ENCODE measurements around the gene ATP11A. TPM values are rescaled to one million over a fixed set of nuclear protein-coding genes. Genes with fewer than 3 reads are reported as not detected.

The ATP11A gene
- total RNA-seq, 1 experiment from 2014 or later: 5.9 TPM

DNA sequence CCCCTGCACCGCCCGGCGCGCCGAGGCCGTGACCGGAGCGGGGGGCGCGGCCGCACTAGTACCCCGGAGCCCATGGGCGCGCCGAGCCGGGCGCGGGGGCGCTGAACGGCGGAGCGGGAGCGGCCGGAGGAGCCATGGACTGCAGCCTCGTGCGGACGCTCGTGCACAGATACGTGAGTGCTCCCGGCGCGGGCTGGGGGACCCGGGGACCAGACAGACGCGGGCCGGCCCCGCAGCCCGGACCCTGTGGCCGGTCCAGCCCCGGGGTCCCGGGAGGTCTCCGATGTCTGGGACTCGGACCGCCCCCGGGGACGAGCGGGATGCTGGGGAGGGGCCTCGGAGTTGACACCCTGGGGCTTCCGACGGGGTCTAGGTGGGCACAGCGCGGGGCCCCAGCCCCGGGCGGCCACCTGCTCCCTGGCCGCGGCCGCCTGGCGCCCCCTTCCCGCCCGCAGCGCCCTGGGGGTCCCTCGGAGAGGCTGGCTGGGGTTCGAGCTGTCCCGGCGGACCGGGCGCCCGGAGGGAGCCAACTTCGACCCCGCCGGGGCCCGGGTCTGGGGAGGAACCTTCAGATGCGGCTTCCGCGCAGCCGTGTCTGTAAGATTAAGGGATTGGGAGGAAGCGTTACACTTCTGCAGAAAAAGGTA is 568 bp downstream of the ATP11A start:
- DNase-seq (ENCODE audit: extremely low read depth, low read depth): no peak

DNA sequence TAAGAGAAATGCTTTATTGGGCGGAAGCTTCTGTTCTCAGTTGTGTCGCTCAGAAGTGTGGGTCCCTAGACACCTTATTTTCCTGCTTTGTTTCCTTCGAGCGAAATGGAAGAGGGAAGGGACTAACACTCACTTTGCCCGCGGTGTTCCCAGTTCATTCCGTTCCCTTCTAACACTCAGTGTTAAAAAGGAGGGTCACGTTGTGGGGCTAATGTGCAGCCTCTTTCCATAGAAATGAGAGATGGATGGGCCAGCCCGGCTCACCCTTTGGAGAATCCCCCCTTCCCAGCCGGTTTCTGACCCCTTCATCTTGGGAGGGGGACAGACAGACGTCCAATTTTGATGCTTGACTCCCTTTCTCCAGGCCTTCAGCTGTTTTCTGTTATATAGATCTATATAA is 2.3 kb downstream of the ATP11A start:
- DNase-seq (ENCODE audit: extremely low read depth, low read depth): no peak

DNA sequence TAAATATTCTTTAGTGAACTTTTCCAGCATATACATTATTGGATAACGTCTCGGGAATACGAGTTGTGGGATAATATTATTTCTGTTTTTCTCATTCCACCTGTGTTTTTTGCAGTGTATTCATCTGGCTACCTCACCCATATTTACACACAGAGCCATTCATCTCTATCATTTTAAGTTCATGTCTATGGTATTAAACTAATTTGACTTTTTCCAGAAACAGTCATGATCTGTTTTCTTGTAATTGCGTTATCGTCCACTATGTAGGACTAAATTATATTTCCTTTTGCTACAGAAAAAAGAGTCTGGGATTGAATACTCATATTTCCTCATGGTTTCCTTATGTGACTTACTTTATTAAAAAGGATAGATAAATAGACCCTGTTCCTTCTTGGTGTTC is 2.7 kb downstream of the ATP11A start:
- no peak for DNase-seq (ENCODE audit: extremely low read depth, low read depth)

DNA sequence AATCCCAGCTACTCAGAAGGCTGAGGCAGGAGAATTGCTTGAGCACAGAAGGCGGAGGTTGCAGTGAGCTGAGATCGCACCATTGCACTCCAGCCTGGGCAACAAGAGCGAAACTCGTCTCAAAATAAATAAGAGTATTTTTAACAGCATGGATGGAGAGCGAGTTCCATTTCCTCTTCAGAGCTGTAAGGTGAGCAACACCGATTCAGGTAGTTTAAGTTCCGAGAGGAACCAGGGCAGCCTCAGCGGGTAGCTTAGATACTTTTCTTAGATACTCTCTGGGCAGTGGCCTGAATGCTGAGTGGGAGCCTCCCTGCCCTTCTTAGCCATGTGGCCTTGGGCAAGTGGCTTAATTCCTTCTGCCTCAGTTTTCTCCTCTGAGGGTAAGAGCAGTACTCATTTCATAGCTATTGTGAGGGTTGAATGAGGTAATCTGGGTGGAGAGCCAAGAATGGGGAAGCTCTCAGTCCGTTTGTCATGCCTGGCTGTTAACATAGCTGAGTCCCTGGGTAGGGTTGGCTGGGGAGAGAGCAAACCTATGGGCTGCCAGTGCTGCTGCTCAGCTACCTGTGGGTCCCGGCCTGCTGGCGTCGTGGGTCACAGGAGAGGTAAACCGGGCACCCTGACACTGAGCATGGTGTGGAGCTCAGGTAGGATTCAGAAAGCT is 4.1 kb downstream of the ATP11A start:
- DNase-seq (ENCODE audit: extremely low read depth, low read depth): no peak

DNA sequence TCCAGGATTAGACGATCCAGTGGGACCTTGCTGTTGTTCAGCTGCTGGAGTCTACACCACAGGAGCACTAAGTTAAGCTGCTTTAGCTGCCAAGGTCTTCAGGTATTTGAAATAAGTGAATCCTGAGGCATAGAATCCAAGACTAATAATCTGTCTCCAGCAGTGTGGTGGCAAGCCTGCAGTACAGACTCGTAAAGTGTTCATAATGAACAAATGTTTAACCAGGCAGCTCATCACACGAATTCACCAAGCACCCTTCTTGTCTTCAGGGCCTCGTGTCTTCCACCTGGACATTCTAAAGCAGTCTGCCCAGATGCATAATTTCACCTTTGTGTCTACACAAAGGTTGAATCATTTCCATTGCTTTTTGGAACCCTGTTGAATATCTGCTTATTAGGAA is 5.3 kb downstream of the ATP11A start:
- DNase-seq (ENCODE audit: extremely low read depth, low read depth): no peak

DNA sequence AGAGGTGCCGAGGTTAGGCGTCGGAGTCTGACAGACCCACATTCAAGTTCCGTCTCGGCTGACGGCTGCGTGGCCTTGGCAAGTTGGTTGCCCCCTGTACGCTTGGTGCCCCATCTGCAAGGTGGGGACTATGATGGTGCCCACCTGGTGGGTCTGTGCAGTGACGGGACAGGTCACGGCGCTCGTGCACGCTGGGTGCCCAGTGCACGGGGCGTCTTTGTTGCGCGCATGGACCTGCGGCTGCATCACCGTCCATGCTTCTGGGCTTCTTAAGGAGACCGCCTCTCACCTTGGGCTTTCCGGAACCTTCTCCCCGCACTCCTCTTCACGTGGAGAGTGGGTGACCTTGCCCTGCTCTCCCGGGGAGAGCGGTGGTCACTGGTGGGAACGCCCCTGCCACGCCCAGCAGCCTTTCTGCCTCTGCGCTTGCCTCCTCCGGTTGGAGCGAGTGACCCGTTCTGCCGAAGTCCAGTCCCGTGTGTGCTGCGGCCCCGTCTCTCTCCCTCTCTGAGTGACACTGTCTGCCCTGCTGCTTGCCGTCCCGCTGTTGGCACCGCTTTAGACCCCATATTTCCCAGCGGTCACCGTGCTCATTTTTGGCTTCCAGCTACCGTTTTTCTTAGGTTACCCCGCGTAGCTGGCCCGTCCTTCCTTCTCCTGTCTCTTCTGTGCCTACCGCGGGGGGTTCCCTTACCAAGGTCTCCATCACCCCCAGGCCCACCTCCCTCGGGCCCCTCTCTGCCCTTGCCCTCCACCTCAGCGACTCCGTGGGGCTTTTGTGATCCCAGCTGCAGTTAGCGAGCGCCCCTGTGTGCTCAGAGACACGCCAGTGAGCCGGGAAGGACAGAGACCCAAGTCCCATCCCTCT is 6.4 kb downstream of the ATP11A start:
- no peak for DNase-seq (ENCODE audit: extremely low read depth, low read depth)

DNA sequence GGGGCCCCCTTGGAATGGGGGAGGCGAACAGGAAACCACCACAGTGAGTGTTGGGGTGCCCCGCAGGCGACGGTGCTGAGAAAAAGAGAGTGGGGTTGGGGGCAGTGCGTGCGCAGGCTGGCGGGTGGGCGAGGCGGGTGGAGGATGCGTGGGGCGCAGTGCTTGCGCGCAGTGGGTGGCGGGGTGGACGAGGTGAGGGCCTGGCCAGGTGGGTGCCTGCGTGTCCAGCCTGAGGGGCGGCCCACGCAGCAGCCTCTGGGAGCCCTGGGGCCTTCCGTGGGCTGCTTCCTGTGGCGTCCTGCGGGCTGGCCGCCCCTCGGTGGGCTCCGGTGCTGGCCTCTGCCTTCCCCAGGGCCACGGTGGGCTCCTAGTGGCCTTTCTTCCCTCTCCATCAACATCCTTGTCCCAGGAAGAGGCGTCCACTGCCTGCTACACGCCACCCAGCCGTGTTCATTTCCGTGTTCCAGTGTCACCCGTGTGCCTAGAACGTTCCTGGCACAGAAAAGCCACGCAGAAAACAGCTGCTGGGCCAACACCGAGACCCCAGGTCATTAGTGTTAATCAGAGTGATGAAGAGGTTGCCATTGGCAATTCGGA is 7.1 kb downstream of the ATP11A start:
- DNase-seq (ENCODE audit: extremely low read depth, low read depth): no peak

DNA sequence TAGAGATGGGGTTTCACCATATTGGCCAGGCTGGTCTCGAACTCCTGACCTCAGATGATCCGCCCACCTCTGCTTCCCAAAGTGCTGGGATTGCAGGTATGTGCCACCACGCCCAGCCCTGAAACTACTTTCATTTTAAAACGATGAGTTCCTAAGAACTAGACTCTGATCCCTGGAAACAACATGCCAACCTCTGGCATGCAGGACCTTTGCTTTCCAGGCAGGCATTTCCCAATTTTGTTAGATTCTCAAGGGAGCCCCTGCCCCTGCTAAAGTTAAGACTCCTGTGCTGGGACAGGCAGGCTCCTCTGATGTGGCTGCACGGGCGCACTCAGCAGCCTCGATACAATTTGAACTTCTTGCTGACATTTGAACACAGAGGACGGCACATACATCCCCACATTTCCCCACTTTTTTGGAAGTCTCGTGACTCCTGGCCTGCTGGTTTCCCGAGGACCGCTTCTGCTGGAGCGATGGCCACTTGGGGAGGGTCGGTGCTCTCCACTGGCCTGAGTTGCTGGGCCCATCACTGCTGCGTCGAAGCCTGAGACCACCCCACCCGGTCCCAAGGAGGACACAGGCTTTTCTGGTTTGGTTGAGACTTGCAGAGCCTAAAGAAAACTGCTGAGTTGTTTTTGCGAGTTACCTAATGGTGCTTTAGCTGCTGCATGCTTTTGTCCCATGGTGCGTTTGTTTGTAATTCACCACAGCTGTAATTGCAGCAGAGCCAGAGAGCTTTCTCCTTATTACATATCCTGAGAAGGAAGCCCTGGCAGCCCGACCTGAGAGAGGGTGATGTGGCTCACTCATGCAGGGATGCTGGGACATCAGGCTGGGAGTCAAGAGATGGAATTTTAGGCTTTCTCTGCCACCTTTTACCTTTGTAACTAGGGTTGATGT is 8.2 kb downstream of the ATP11A start:
- DNase-seq (ENCODE audit: extremely low read depth, low read depth): no peak

DNA sequence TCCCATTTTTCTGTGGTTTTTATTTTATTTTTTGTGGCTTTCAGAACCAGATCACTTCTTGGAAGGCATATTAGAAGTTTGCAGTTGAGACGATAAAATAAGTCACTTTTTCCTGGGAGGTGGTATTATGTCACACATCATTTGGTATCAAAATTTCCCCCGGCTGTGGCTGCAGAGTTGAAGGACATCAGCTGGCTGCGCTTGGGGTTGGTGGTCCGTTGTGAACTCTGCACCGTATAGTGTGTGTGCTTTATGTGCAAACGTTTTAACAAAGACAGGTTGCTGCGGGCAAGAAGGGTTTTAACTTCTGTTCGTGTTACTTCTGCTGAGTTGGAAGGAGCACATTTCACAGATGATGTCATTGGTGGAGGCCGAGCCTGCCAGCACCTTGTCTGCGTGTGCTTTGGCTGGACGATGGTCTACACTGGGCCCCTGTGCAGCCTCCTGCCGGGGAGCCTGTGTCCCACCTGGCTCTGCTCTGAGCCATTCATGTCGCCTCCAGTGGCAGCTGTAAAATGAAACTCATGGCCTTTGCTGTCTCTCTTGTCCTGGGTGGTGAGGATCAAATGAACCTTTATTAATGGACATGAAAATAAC is 9.6 kb downstream of the ATP11A start:
- no peak for DNase-seq (ENCODE audit: extremely low read depth, low read depth)

DNA sequence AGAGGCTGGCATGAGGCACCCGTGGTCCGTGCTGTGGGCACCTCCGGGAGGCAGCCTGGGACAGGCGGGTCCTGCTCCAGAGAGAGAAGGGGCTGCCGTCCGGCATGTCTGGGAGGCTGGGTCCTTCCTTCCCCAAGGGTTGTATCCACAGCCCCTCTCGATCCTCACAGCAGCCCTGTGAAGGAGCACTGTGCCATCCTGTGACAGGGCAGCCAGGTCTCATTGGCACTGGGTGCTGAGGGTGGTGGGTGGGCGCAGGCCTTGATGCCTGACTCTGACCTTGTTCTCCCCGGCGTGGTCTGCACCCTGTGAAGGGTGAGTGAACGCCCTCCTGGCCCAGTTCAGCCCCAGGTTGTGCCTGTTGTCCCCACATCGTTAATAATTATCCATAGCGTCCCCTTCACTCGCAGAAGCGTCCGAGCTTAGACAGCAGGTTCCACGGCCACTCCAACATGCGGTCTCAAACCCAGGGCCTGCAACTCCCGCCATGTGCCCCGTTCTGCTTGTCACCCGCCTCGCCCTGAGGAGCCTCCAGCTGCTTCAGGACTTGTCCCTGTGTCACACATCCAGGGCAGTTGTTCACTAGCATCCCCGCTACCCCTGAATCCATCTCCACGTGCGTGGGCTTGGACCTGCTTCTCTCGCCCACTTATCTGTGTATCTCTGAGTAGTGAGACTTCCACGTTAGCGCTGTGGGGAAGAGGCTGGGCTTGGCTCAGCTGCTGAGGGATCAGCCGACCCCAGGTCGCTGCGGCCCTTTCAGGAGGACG is 10.6 kb downstream of the ATP11A start:
- DNase-seq (ENCODE audit: extremely low read depth, low read depth): no peak

DNA sequence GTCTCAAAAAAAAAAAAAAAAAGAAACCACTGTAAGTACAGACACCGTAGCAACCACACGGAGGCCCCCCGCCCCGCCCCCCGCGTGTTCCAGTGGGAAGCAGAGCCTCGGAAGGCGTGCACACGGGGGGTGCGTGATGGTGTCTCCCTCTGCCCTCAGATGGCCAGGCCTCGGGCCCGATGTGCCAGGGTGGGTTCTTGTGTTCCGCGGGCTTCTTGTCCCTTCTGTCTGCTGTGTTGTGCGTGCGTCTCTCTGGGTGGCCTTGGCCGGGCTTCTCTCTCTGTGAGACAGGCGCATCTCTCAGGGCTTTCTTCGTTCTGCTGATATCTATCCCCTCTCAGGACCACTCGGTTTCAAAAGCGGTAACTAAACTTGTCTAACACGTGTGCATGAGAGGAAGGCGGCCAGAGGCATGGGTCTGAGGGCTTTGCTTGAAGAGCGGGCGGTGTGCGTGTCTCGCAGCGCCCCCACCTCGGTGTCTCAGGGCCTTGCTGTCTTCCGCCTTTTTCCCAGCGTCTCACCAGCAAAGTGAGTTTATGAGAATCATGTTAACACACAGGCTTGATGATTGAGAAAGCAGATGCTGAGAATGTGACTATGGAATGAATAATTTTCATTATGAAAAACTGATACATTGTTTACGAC is 12.6 kb downstream of the ATP11A start:
- DNase-seq (ENCODE audit: extremely low read depth, low read depth): no peak

DNA sequence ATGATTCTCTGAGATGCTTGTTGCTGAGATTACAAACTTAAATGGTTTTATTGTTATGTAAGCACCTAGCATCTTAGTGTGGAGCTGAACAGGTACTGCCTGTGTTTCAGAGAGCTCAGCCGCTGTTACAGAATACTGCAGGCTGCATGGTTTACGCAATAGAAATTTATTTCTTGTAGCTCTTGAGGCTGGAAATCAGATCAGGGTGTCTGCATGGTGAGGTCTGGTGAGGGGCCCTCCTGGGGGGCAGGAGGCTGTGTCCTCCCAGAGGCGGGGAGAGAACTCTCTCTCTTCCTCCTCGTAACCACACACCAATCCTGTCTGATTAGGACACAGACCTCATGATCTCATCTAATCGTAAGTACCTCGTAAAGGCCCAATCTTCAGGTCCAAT is 13.1 kb downstream of the ATP11A start:
- DNase-seq (ENCODE audit: extremely low read depth, low read depth): no peak

DNA sequence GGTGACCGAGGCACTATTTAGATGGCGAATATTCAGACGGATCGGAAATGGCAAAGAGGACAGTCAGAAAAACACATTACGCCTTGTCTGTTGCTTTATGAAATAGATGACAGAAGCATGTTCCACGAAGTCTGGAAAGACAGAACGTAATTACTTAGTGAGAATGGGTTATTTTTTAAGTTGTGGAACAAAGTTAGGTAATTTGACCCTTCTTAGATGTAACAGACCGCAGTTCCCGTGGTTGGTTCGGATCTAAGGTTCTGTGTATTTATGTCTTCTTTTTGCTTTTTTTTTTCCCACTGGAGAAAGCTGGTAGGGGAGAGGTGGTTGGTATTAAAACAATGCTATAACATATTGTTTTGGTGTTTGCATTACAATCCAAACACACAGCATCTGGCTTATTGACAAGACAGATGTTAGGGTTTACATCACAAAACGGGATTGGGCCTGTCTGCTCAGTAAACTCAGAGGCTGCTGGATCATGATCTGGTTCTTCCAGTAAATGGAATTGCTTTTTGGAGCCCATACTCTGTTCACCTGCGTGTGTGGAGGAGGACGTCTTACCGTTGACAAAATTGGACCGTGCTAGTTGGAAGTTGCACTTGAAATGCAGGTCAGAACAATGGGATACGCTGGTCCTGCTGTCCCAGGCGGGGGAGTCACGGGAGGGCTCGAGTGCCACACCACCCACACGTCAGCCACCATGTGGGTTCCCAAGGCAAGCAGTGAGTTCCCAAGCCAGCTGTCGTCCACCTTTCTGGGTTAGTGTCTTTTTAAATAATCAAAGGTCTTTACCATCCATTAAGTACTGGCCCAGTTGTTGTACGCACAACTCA is 13.8 kb downstream of the ATP11A start:
- DNase-seq (ENCODE audit: extremely low read depth, low read depth): no peak

DNA sequence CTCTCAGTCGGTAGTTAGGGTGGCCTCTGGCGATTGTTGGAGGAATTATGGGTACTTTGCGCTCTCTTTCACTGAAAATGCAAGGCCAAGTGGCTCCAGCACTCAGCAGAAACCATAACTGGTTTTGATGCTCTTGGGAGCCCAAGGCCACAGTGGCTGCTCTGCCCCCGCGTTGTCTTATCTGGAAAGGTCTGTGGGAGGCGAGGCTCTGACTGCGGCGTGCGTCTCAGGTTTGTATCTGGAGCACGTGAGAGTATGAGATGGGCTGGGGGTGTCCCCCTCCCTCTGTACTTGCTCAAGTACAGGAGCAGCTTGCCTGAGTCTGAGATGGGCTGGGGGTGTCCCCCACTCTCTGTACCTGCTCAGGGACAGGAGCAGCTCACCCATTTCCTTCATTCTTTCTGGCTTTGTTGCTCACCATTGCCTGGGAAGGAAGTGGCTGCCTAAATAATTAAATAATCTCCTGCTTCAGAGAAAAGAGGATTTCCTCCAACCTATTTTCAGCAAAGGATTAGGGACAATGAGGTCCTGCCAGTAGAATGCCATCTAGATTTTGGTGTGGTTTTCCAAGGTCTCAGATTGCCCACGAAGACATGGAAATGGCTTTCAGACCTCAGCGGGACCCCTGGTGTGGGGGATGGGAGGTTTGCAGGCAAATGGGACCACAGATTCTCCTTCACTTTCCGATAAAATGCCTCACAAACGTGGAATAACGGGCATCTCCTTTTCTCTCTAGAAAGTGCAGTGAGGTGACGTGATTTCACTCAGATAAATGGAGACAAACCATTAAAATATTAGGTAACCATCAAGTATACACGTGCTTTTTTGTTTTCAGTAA is 14.7 kb downstream of the ATP11A start:
- no peak for DNase-seq (ENCODE audit: extremely low read depth, low read depth)

DNA sequence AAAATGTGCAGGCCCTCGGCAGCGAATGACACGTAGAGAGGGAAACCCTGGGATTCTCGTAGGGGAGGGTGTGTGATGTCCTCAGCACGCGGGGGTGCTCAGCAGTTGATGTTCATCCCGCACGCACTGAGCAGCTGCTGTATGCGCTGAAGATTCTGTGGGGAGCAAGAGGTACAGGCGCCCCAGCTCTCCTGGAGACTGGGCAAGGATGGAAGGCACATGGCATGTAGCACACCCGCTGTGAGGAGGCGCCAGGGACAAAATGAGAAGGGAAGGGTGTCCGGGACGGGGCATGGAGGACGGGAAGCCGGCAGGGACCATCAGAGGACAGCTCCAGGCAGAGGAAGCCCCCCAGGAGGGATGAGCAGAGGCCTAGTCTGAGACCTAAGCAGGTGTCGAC is 15.4 kb downstream of the ATP11A start:
- DNase-seq (ENCODE audit: extremely low read depth, low read depth): no peak

DNA sequence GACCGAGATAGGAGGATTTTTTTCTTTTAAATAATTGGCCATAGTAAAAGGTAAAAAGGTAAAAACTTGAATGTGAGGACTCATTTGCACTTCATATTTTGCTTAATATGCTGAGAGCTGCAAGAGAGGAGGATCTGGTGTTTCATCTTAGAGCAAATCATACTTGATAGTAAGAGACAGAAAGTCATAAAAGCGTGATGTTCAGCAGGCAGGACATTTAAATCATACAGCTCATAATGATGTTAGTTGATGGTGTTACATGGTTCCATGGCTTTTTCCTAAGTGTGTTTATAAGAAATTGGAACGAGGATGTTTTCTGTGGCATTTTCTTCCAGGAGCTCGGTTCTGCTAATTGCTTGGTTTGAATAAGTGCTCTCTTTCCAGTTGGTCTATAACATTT is 16.3 kb downstream of the ATP11A start:
- DNase-seq (ENCODE audit: extremely low read depth, low read depth): no peak

All from NCI-H460 (cell line).